Measurements from ENCODE around the gene APP. TPM values are rescaled to one million over a fixed set of nuclear protein-coding genes. Genes with fewer than 3 reads are reported as not detected.
"Not testable (repeated sequence)": the region's sequence is repeated elsewhere in the genome, so short reads cannot be mapped to it uniquely, and the experiment has no call there.

APP gene
- total RNA-seq, 1 donor from 2014 or later: 1,827 TPM

GRCh38 chr21:26023406-26023805 lies 147.2 kb downstream of the APP start:
- not testable (repeated sequence) for DNase-seq (ENCODE audit: low read depth)

GRCh38 chr21:26022598-26023337 lies 147.8 kb downstream of the APP start:
- not testable (repeated sequence) for DNase-seq (ENCODE audit: low read depth)

GRCh38 chr21:26020510-26020909 lies 150.1 kb downstream of the APP start:
- DNase-seq (ENCODE audit: low read depth): no peak

- no peak for DNase-seq (ENCODE audit: low read depth)
Measured at GRCh38 chr21:26020081-26020480, 150.5 kb downstream of the APP start.

GRCh38 chr21:26019236-26019635 lies 151.3 kb downstream of the APP start:
- no peak for DNase-seq (ENCODE audit: low read depth)

- DNase-seq (ENCODE audit: low read depth): peak; percentile 44
Measured at GRCh38 chr21:26013970-26014369, 156.6 kb downstream of the APP start.

- DNase-seq (ENCODE audit: low read depth): not testable (repeated sequence)
Measured at GRCh38 chr21:26012482-26012881, 158.1 kb downstream of the APP start.

- DNase-seq (ENCODE audit: low read depth): no peak
Measured at GRCh38 chr21:26011292-26011940, 159.2 kb downstream of the APP start.

GRCh38 chr21:26007951-26008498 lies 162.5 kb downstream of the APP start:
- DNase-seq (ENCODE audit: low read depth): no peak

GRCh38 chr21:26005464-26005863 lies 165.1 kb downstream of the APP start:
- no peak for DNase-seq (ENCODE audit: low read depth)

- no peak for DNase-seq (ENCODE audit: low read depth)
Measured at GRCh38 chr21:26003404-26003803, 167.2 kb downstream of the APP start.

GRCh38 chr21:26001356-26001755 lies 169.2 kb downstream of the APP start:
- DNase-seq (ENCODE audit: low read depth): no peak

- no peak for DNase-seq (ENCODE audit: low read depth)
Measured at GRCh38 chr21:25999921-26000582, 170.5 kb downstream of the APP start.

- DNase-seq (ENCODE audit: low read depth): no peak
Measured at GRCh38 chr21:25997788-25998611, 172.6 kb downstream of the APP start.

- no peak for DNase-seq (ENCODE audit: low read depth)
Measured at GRCh38 chr21:25995278-25995677, 175.3 kb downstream of the APP start.

GRCh38 chr21:25994758-25995163 lies 175.8 kb downstream of the APP start:
- DNase-seq (ENCODE audit: low read depth): no peak

GRCh38 chr21:25988738-25989137 lies 181.8 kb downstream of the APP start:
- DNase-seq (ENCODE audit: low read depth): no peak

- no peak for DNase-seq (ENCODE audit: low read depth)
Measured at GRCh38 chr21:25987531-25987930, 183.0 kb downstream of the APP start.

GRCh38 chr21:25986928-25987327 lies 183.6 kb downstream of the APP start:
- no peak for DNase-seq (ENCODE audit: low read depth)

GRCh38 chr21:25985990-25986389 lies 184.6 kb downstream of the APP start:
- no peak for DNase-seq (ENCODE audit: low read depth)

GRCh38 chr21:25984538-25984937 lies 186.0 kb downstream of the APP start:
- no peak for DNase-seq (ENCODE audit: low read depth)

GRCh38 chr21:25983745-25984144 lies 186.8 kb downstream of the APP start:
- no peak for DNase-seq (ENCODE audit: low read depth)

Measured in renal cortical epithelial cell (primary cell).